Neural progenitor cell (in vitro differentiated cells): Measurements from ENCODE around the gene UMAD1. TPM values are rescaled to one million over a fixed set of nuclear protein-coding genes. Genes with fewer than 3 reads are reported as not detected.
"Not testable (repeated sequence)": the region's sequence is repeated elsewhere in the genome, so short reads cannot be mapped to it uniquely, and the experiment has no call there.

ENCODE experiments used
- DNase-seq: peaks from one replicate; pipeline ENCODE4 v3.0.0-alpha.2; 2016; ENCODE audit warnings: low spot score
- H2AFZ ChIP-seq: fragments of 200-600 bp; sonication (generic); replicated peaks from 2 replicates; pipeline ENCODE4 v1.6.1; 2016; ENCODE audit warnings: antibody characterized with exemption
- H3F3A ChIP-seq: fragments of 200-600 bp; sonication (generic); 2 replicates; pipeline ENCODE4 v1.6.1; 2016; ENCODE audit warnings: antibody characterized with exemption, low read depth
- H3K27ac ChIP-seq: fragments of 200-600 bp; sonication (generic); 2 replicates; pipeline ENCODE4 v1.5.1; 2016; ENCODE audit warnings: mild to moderate bottlenecking
- H3K27me3 ChIP-seq: fragments of 200-600 bp; sonication (generic); 2 replicates; pipeline ENCODE4 v1.6.1; 2016; ENCODE audit warnings: mild to moderate bottlenecking, moderate library complexity
- H3K36me3 ChIP-seq: fragments of 200-600 bp; sonication (generic); 2 replicates; pipeline ENCODE4 v1.5.1; 2016
- H3K4me1 ChIP-seq: fragments of 200-600 bp; sonication (generic); 2 replicates; pipeline ENCODE4 v1.6.1; 2016; ENCODE audit warnings: mixed run types
- H3K4me2 ChIP-seq: fragments of 200-600 bp; sonication (generic); 2 replicates; pipeline ENCODE4 v1.6.1; 2016
- H3K4me3 ChIP-seq: fragments of 200-600 bp; sonication (generic); 2 replicates; pipeline ENCODE4 v1.5.1; 2016
- H3K79me2 ChIP-seq: fragments of 200-600 bp; sonication (generic); 2 replicates; pipeline ENCODE4 v1.6.1; 2016; ENCODE audit warnings: low read depth
- H3K9ac ChIP-seq: fragments of 200-600 bp; sonication (generic); 2 replicates; pipeline ENCODE4 v1.6.1; 2016
- H3K9me3 ChIP-seq: fragments of 200-600 bp; sonication (generic); 2 replicates; pipeline ENCODE4 v1.5.1; 2016; ENCODE audit warnings: low read depth
- H4K20me1 ChIP-seq: fragments of 200-600 bp; sonication (generic); 2 replicates; pipeline ENCODE4 v1.6.1; 2016; ENCODE audit warnings: low read depth
- H3K27ac Mint-ChIP-seq: 3 replicates; pipeline ENCODE4 v1.8.0; 2021; ENCODE audit warnings: mixed read lengths
- H3K27me3 Mint-ChIP-seq: 2 replicates; pipeline ENCODE4 v1.8.0; 2022; ENCODE audit warnings: low read depth, mild to moderate bottlenecking, inconsistent platforms, moderate library complexity, mixed read lengths; ENCODE audit not compliant: insufficient read depth
- H3K36me3 Mint-ChIP-seq: 3 replicates; pipeline ENCODE4 v1.8.0; 2021; ENCODE audit warnings: mixed read lengths
- H3K4me1 Mint-ChIP-seq: 3 replicates; pipeline ENCODE4 v1.8.0; 2021; ENCODE audit warnings: mixed read lengths
- H3K4me3 Mint-ChIP-seq: 3 replicates; pipeline ENCODE4 v1.8.0; 2021; ENCODE audit warnings: mild to moderate bottlenecking, moderate library complexity, mixed read lengths
- H3K9me3 Mint-ChIP-seq: 3 replicates; pipeline ENCODE4 v1.8.0; 2020; ENCODE audit warnings: mixed read lengths
- EZH2 ChIP-seq: fragments of 200-600 bp; sonication (generic); IDR thresholded peaks from 2 replicates; pipeline ENCODE4 v1.6.1; 2017; ENCODE audit warnings: antibody characterized with exemption, mild to moderate bottlenecking, moderate library complexity
- EZH2phosphoT487 ChIP-seq: fragments of 200-600 bp; sonication (generic); IDR thresholded peaks from 2 replicates; pipeline ENCODE4 v1.6.1; 2017; ENCODE audit warnings: antibody characterized with exemption
- total RNA-seq: library from RNA; depleted of rRNA; stranded (reverse); fragments of >200 nt; gene quantifications from 2 replicates; pipeline ENCODE4 v1.2.3, GENCODE V29; 2015; ENCODE audit warnings: low replicate concordance
- TF ChIP-seq, protein P1 (sequence below): fragments of 200-600 bp; sonication (generic); IDR thresholded peaks from 2 replicates; pipeline ENCODE4 v1.5.1; 2017; ENCODE audit warnings: antibody characterized with exemption, mild to moderate bottlenecking

The UMAD1 gene
- total RNA-seq, 1 donor from 2014 or later = 23.0 TPM

DNA sequence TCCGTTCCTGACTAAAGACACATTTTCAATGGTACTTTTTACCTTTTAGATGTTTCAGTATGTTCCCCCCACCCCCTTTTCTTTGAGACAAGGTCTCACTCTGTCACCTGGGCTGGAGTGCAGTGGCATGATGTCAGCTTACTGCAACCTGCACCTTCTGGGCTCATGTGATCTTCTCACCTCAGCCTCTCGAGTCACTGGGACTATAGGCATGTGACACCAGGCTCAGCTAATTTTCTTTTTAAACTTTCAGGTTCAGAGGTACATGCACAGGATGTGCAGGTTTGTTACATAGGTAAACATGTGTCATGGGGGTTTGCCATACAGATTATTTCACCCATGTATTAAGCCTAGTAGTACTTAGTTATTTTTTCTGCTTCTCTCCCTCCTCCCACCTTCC lies 177.2 kb downstream of the UMAD1 start:
- Histone ChIP-seq H3K27me3 (no peaks in the 10 kb centered on the region), H3F3A (no peaks in the 10 kb centered on the region), H3K79me2 (no peaks in the 10 kb centered on the region), H3K9ac (no peak overlapping the region), H2AFZ (no peak overlapping the region), H3K27ac (no peak overlapping the region), H3K9me3 (no peaks in the 10 kb centered on the region), H3K4me1 (peaks cover 24% of the 10 kb centered on the region), H3K36me3 (no peaks in the 10 kb centered on the region), H3K4me2 (no peak overlapping the region), H3K4me3 (no peak overlapping the region), H4K20me1 (no peaks in the 10 kb centered on the region)
- Mint-ChIP-seq H3K36me3 (no peaks in the 10 kb centered on the region), H3K4me3 (no peak overlapping the region), H3K4me1 (peaks cover 20% of the 10 kb centered on the region), H3K27me3 (no peaks in the 10 kb centered on the region), H3K9me3 (no peaks in the 10 kb centered on the region), H3K27ac (no peak overlapping the region)
- TF ChIP-seq, protein P1, sequence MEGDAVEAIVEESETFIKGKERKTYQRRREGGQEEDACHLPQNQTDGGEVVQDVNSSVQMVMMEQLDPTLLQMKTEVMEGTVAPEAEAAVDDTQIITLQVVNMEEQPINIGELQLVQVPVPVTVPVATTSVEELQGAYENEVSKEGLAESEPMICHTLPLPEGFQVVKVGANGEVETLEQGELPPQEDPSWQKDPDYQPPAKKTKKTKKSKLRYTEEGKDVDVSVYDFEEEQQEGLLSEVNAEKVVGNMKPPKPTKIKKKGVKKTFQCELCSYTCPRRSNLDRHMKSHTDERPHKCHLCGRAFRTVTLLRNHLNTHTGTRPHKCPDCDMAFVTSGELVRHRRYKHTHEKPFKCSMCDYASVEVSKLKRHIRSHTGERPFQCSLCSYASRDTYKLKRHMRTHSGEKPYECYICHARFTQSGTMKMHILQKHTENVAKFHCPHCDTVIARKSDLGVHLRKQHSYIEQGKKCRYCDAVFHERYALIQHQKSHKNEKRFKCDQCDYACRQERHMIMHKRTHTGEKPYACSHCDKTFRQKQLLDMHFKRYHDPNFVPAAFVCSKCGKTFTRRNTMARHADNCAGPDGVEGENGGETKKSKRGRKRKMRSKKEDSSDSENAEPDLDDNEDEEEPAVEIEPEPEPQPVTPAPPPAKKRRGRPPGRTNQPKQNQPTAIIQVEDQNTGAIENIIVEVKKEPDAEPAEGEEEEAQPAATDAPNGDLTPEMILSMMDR = no peak
- TF ChIP-seq EZH2phosphoT487 (no peak), EZH2 (no peak)
- DNase-seq = no peak

DNA sequence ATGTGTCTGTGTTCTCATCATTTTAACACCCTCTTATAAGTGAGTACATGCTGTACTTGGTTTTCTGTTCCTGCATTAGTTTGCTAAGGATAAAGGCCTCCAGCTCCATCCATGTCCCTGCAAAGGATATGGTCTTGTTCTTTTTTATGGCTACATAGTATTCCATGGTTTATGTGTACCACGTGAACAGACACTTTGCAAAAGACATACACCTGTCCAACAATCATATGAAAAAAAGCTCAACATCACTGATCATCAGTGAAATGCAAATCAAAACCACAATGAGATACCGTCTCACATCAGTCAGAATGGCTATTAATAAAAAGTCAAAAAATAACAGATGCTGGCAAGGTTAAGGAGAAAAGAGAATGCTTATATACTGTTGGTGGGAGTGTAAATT lies 177.6 kb downstream of the UMAD1 start:
- H3K4me1 ChIP-seq = peaks cover 24% of the 10 kb centered on the region
- H3K27me3 Mint-ChIP-seq, H3K36me3 ChIP-seq, H3K4me2 ChIP-seq, H3K27ac ChIP-seq, H3K27me3 ChIP-seq, H3K9ac ChIP-seq, H2AFZ ChIP-seq, H3K79me2 ChIP-seq, H3K9me3 Mint-ChIP-seq, H3K4me3 ChIP-seq, H4K20me1 ChIP-seq, H3F3A ChIP-seq, DNase-seq, H3K27ac Mint-ChIP-seq, H3K4me3 Mint-ChIP-seq, H3K9me3 ChIP-seq, H3K36me3 Mint-ChIP-seq: not testable (repeated sequence)
- peaks cover 20% of the 10 kb centered on the region for H3K4me1 Mint-ChIP-seq

DNA sequence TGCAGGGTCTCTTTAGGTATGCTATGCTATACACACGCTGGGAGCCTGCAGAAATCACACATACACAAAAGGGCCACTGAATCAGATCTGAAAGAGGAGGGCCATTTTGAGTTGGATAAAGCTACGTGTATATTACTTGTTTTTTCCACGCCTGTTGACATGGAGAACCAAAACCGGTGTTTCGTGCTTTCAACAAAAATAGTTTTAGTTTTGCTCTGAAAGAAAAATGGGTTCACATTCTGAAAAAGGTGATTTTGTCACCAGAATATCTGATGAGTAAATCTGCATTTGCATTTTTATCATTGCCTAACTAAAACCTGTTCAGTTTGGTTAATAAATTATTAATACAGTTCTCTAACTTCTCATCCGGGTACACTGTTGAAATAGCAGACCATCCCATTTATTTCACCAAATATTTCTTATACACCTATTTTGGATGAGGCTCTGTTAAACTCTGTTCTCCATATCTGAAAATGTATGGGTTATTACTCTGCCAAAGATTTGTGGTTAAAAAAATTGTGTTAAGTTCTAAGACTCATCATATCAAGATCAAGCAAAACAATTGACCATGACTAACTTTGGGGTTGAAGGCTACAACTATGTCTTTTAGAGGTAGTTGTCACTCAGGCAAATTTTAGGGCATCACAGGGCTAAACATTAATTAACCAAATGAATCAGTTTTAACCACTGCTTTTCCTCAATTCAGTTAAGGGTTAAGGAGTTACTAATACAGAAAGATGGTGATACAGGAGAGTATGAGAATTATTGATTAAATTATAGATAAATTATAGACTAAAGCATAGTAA lies 179.1 kb downstream of the UMAD1 start:
- TF ChIP-seq EZH2phosphoT487 (no peak), EZH2 (no peak)
- TF ChIP-seq, protein P1 = no peak
- no peak overlapping the region for H2AFZ ChIP-seq
- H4K20me1 ChIP-seq = no peaks in the 10 kb centered on the region
- no peak overlapping the region for H3K27ac ChIP-seq
- Mint-ChIP-seq H3K4me1 (peaks cover 24% of the 10 kb centered on the region), H3K27me3 (no peaks in the 10 kb centered on the region), H3K27ac (no peak overlapping the region), H3K9me3 (no peaks in the 10 kb centered on the region), H3K36me3 (no peaks in the 10 kb centered on the region), H3K4me3 (no peak overlapping the region)
- H3F3A ChIP-seq = no peaks in the 10 kb centered on the region
- H3K79me2 ChIP-seq = no peaks in the 10 kb centered on the region
- DNase-seq = no peak
- H3K4me1 ChIP-seq = peaks cover 24% of the 10 kb centered on the region
- no peak overlapping the region for H3K4me3 ChIP-seq
- no peaks in the 10 kb centered on the region for H3K27me3 ChIP-seq
- H3K9ac ChIP-seq = no peak overlapping the region
- no peaks in the 10 kb centered on the region for H3K36me3 ChIP-seq
- H3K9me3 ChIP-seq = no peaks in the 10 kb centered on the region
- no peak overlapping the region for H3K4me2 ChIP-seq

DNA sequence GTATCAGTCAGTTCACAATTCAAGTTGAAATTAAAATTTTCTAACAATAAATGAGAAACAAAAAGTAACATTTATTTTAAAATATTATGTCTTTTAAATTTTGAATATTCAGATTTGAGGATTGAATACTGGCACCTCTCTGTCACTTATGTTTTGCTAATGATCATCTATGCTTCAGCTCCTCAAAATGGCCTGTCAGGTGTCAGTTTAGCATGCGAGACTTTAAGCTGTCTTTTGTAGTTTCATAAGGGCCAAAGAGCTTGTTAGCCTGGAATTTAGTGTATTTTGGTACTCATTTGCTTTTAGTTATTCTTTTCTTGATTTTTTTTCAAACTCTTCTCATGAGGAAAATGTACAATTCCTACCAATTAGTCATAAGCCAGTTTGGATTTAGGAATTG lies 179.9 kb downstream of the UMAD1 start:
- Histone ChIP-seq H3K9me3 (no peaks in the 10 kb centered on the region), H3K4me2 (peak overlapping the region; percentile 42), H4K20me1 (no peaks in the 10 kb centered on the region), H3K9ac (no peak overlapping the region), H3K4me3 (no peak overlapping the region), H3F3A (no peaks in the 10 kb centered on the region), H3K27ac (peak overlapping the region; percentile 44), H2AFZ (no peak overlapping the region), H3K27me3 (no peaks in the 10 kb centered on the region), H3K36me3 (no peaks in the 10 kb centered on the region), H3K4me1 (peaks cover 24% of the 10 kb centered on the region), H3K79me2 (no peaks in the 10 kb centered on the region)
- Mint-ChIP-seq H3K27ac (no peak overlapping the region), H3K27me3 (no peaks in the 10 kb centered on the region), H3K36me3 (no peaks in the 10 kb centered on the region), H3K4me3 (no peak overlapping the region), H3K4me1 (peaks cover 24% of the 10 kb centered on the region), H3K9me3 (no peaks in the 10 kb centered on the region)
- peak; percentile 31 for DNase-seq
- TF ChIP-seq EZH2phosphoT487 = no peak
- TF ChIP-seq, protein P1 = no peak
- no peak for TF ChIP-seq EZH2
